Right forelimb (tissue), 1 donor: ENCODE data around the gene HEATR5A.
"Not testable (repeated sequence)": the region's sequence is repeated elsewhere in the genome, so short reads cannot be mapped to it uniquely, and the experiment has no call there.

Experiments
- DNase-seq: peaks from one replicate; pipeline ENCODE4 v3.0.0-alpha.2; 2018

The HEATR5A gene

DNA sequence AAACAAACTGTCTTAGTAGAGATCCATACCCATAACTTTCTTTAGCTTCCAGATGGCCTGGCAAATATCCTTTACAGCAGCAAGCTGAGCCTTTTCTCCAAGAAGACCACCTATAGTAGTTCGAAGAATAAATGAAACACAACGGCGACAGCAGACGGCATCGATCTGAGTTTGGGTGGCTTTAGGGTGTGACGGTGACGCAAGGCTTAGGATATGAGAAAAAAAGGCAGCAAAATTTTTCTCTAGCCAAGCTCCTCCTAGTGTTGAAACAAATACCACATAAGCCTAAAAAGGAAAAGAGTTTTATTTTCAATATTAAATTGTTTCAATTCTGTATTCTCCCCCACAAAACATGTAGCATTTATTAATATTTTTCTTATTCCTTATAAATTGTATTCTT, 33.3 kb downstream of the HEATR5A start:
- DNase-seq, result no peak

DNA sequence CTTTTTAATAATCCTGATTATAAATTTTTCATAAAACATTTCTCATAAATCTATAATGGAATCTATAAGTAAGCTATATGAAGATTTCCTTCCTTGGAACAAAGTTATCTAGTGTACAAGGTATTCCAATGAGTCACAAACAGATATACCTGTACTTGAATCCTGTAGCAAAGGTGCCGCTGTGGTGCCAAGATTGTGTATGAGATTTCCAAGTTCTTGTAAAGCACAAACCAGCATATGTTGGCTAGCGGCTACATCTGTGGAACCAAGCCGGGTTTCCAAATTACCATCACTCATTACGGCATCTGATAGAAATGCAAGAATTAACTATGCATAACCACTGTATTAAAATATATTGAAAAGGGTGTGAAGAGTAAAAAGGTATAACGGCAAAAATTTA, 34.1 kb downstream of the HEATR5A start:
- no peak for DNase-seq

DNA sequence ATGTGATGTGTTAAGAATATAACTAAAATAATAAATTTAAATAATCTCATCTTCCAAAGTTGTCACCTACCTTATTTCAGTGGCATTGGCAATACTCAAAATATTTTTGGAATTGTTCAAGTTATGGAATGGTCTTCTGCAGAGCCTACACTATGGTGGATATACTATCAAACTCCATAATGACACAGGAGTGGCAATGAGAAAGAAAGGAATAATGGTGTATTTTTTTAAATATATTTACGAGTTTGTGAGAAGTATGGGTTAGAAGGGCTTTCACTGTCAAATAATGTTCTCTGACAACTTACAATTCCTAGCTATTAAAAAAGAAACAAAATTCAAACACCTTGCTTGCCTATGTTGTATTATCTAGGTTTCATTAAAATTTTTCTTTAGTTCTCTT, 38.1 kb downstream of the HEATR5A start:
- DNase-seq, result no peak

DNA sequence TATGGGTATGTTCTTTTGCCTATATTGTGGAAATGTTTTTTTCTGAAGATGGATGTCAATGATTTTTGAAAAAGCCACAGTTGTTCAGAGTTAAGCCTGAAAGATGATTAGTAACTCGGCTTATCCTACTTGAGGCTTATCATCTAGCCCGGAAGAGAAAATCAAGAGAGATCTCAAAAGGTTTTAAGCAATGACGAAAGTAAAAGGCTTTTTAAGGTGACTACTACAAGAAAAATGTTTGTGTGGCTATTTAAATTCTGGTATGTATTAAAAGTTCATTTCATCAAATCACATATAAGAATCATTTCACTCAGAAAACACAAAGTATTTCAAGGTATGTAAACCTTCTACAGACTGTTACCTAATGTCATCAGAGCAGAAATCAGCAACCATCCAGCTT, 40.2 kb downstream of the HEATR5A start:
- DNase-seq, result no peak

DNA sequence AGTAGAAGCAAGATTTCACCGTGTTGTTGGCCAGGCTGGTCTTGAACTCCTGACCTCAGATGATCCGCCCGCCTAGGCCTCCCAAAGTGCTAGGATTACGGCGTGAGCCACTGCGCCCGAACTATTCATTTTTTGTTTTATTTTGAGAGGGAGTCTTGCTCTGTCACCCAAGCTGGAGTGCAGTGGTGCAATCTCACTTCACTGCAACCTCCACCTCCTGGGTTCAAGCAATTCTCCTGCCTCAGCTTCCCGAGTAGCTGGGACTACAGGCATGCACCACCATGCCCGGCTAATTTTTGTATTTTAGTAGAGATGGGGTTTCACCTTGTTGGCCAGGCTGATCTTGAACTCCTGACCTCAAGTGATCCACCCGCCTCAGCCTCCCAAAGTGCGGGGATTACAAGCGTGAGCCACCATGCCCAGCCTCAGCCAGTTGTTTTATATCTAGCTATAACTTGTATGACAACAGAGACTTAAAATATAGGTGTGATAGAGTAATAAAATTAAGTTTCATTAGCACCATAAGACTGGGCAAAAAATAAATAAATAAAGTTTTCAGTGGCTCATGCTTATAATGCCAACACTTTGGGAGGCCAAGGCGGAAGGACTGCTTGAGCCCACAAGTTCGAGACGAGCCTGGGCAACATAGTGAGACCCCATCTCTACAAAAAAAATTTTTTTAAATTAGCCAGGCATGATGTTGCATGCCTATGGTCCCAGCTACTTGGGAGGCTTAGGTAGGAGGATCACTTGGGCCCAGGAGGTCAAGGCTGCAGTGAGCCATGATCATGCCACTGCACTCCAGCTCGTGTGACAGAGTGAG, 41.0 kb downstream of the HEATR5A start:
- not testable (repeated sequence) for DNase-seq

DNA sequence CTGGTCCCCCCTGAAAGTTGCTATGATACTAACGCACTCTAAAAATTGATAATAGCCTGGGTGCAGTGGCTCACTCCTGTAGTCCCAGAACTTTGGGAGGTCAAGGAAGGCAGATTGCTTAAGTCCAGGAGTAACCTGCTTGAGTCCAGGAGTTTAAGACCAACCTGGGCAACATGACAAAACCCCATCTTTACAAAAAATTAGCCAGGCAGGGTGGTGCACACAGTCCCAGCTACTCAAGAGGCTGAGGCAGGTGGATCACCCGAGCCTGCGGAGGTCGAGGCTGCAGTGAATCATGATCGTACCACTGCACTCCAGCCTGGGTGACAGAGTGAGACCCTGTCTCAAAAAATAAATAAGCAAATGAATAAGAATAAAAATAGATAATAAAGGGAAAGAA, 42.9 kb downstream of the HEATR5A start:
- DNase-seq, result no peak

DNA sequence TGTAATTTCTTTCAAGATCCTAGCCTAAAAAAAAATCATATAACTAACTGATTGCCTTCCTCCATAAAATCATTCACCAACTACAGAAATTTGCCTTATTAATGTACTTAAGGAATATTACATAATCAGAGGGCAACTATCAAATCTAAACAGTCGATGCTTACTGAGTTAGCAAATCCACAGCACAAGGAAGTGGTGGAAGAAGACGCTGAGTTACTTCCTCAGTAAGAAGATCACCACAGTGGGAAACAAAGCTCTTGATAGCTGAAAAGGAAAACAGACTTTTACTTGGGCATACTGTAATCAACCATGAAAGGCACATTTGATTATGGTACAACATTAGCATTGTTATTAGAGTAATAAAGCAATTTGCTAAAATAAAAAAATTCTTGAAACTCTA, 48.7 kb downstream of the HEATR5A start:
- DNase-seq, result no peak

DNA sequence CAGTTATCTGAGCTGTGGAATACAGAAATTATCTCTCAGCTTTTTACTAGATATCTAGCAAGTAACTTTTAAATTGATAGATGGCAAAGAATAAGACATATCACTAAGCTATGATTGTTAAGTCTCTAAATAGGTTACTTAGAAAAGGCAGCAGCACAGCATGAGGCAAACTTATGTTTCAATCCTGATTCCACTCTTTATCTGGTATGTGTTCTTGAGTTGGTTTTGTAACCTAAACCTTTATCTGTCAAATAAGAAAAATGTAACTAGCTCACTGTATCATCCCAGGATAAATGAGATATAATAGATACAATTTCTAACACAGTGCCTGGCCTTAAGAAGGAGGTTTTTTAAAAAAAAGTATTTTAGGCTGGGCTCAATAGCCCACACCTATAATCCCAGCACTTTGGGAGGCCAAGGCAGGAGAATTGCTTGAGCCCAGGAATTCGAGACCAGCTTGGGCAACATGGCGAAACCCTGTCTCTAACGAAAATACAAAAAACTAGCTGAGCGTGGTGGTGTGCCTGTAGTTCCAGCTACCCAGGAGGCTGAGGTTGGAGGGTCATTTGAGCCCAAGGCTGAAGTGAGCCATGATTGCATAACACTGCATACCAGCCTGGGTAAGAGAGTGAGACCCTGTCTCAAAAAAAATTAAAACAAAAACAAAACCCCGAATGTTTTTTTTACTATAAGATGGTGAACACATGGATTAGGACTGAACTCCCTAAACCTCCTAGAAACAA, 56.8 kb downstream of the HEATR5A start:
- no peak for DNase-seq

DNA sequence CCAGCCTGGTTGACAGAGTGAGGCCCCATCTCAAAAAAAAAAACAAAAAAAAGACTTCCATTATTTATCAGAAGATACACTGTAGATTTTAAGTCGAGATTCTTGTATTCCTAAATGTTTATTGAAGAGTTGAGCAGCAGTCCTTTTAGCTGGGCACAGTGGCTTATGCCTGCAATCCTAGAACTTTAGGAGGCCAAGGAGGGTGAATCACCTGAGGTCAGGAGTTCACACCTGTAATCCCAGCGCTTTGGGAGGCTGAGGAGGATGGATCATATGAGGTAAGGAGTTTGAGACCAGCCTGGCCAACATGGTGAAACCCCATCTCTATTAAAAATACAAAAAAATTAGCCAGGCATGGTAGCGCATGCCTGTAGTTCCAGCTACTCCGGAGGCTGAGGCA, 57.6 kb downstream of the HEATR5A start:
- no peak for DNase-seq

DNA sequence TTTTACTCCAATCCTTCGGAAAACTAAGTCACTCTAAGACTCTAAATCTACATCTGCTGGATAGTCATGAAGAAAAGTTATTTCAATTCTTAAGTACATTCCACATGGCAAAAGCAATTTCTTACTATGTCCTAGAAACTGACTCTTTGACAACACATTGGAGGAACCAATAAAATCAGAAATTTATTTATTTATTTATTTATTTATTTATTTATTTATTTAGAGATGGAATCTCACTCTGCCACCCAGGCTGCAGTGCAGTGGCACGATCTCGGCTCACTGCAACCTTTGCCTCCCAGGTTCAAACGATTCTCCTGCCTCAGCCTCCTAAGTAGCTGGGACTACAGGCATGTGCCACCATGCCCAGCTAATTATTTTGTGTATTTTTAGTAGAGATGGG, 58.6 kb downstream of the HEATR5A start:
- DNase-seq, result not testable (repeated sequence)

DNA sequence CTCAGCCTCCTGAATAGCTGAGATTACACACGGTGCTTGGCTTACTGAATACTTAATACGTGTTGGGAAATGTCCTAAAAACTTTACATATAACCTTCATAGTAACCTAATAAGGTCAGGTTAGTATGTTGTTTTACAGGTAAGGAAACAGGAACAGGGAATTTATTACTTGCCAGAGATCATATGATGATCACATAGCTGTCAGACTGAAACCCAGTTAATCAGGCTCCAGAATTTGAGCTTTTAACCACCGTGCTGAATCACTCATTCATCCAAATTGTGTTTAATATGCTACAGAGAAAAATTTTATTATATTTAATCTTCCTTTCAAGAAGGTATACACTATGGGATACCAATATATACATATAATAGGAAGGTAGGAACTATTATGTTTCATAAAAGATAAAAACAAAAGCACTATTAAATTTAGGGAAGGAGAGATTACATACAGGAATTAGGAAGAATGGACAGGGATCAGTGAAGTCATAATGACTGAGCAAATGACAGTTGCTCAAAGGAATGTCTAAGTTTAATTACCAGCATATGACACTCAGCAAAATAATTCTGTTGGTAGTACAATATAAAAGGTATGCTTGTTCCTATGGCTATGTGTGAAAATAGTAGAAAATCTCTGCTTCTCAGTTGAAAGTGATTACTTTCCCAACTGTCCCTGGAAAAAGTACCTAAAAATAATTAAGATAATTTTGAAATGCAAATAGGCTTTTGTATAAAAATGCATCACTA, 59.3 kb downstream of the HEATR5A start:
- no peak for DNase-seq

DNA sequence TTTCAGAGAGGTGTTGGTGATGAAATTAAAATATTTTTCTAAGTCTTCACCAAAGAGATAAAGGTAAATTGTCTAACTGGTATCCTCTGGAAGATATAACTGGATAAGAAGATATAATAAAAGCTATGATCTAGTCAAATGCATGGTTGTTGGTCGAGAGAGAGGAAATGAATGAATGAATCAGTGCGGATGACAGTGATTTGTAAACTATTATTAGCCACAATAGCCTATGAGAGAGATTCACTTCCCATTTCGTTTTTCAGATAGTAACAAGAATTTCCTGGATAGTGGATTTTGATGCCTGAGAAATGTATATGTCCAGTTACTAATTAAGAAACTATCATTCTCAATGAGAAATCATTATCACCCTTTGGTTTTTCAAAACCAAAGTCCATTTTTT, 63.1 kb downstream of the HEATR5A start:
- DNase-seq, result no peak

DNA sequence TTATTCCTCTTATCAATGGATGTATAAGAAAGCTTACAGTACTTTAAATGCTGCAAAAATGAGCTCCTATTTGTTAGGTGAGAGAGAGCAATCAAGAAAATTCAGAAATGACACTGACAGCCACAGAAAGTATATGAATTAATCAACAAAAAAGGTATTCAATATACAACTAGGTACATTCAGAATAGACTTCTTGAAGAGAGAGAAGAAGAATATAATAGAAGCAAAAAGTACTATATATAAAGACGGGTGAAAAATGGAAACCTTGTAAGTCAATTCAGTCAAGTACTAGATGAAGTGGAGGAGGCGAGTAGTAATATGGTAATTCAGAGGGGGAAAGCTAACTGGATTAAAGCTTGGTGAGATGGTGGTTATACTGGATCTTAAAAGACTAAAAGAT, 74.3 kb downstream of the HEATR5A start:
- no peak for DNase-seq

DNA sequence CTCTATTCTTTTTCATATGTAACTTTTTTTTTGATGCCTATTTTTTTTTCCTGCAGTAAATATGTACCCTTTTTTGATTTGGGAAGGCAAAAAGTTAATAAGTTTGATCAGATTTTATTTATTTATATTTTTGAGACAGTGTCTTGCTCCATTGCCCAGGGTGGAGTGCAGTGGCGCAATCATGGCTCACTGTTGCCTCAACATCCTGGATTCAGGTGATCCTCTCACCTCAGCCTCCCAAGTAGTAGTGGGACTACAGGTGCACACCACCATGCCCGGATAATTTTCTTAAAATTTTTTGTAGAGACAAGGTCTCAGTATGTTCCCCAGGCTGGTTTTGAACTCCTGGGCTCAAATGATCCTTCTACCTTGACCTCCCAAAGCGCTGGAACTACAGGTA, 79.1 kb downstream of the HEATR5A start:
- no peak for DNase-seq

DNA sequence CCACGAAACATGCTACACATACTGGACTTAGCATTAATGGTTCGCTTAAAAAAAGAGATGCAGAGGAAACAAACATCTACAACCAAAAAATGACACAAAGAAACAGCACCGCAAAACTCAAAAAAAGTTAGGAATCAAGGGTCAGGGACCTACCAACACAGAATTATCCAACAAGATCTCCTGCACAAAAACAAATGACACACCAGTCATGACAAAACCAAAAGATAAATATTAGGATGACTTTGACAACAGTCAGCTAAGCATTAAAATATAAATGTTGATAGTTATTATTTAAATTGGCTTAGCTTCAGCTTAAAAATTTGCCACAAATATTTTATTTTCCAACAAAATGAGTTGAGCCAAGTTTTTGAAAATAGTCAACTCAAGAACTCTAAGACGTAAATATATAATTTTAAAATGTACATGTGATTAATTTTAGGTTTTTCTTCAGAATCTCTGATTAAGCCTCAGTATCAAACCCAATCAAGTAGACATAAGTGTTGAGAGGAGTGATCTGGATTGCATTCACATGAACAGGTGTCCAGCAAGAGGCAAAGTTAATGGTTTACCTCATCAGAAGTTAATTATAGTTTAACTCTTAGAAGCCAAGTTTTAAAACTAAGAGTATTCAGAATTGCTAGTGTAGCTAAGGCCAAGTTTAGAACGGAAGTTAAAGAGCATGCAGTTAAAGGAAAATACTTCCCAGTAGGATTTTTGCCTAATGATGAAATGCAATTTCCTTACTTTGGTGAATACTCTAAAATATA, 79.9 kb downstream of the HEATR5A start:
- no peak for DNase-seq

DNA sequence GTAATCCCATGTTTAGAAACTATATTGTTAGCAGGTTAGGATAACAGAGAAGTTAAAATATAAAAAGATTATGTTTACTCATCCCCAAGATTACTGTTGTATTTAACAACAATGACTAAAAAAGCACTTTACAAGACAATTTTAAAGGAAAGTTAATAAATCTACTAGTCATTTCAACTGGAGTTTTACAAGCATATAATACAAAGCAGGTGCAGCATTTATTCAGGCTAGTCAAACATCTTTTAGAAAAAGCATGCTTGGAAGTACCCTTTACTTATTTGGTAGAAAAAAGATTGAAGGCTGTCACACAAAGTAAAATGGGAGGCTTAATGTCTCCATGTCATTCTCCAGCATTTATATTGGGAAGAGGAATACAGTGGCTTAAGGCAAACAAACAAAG, 80.6 kb downstream of the HEATR5A start:
- no peak for DNase-seq

DNA sequence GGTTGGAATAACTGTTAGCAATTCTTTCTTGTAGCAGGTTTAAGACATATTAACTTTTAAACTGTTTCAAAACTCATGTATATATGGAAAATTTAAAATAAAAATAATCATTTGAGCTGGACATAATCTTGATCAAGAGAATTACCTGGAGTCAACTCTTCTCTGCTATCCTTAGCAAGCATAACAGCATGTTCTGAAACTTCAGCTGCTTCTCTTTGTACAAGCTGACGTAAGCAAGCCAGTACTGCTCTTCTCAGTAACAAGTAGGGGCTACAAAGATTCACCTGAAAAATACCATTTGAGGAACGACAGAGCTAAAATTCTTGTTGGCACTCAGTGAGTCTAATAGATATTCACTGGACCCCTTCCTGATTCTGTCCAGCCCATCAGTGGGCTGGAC, 83.0 kb downstream of the HEATR5A start:
- no peak for DNase-seq

DNA sequence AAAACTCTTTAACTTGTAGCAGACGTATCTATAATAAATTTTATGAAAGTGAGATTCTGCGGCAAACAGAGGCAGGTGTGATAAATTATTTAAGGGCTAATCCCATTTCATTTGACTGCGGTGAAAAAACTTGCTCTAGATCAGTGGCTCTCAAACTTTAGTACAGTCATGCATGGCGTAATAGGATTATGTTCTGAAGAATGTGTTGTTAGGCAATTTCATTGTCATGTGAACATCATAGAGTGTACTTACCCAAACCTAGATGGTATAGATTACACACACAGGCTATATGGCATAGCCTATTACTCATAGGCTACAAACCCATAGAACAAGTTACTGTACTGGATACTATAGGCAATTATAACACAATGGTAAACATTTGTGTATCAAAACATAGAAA, 83.7 kb downstream of the HEATR5A start:
- DNase-seq, result no peak

DNA sequence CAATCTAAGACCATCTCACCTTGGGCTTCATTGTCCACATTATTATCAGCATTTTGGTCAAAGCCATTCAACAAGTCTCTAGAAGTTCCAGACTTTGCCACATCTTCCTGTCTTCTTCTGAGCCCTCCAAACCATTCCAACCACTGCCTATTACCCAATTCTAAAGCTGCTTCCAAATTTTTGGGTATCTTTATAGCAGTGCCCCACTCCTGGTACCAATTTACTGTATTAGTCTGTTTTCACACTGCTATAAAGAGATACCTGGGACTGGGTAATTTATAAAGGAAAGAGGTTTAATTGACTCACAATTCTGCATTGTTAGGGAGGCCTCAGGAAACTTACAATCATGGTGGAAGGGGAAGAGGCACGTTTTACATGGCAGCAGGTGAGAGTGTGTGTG, 89.0 kb downstream of the HEATR5A start:
- DNase-seq, result not testable (repeated sequence)

DNA sequence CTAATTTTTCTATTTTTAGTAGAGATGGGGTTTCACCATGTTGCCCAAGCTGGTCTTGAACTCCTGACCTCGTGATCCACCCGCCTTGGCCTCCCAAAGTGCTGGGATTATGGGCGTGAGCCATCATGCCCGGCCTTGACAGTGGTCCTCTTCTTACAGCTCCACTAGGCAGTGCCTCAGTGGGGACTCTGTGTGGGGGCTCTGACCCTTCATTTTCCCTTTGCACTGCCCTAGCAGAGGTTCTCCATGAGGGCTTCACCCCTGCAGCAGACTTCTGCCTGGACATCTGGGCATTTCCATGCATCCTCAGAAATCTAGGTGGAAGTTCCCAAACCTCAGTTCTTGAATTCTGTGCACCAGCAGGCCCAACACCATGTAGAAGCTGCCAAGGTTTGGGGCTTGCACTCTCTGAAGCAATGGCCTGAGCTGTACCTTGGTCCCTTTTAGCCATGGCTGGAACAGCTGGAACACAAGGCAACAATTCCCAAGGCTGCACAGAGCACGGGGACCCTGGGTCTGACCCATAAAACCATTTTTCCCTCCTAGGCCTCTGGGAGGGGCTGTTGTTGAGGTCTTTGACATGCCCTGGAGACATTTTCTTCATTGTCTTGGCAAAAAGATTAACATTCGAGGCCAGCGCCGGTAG, 90.4 kb downstream of the HEATR5A start:
- DNase-seq, result not testable (repeated sequence)

DNA sequence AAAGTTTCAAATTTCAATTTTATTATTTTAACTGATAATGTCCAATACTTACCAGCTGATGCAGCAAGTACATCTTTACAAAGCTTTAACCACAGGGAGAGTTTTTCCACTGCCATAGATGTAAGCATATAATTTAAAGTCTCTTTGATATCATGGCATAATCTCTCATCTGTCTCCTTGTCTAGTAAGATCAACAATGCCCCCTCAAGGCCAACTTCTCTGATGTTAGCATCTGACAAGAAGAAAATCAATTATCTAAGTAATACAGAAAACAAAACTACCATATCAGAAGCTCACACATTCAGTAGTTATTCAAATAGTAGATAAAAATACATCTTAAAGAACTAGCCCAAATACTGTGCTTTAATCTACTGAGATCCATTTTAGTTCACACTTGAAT, 94.2 kb downstream of the HEATR5A start:
- no peak for DNase-seq

DNA sequence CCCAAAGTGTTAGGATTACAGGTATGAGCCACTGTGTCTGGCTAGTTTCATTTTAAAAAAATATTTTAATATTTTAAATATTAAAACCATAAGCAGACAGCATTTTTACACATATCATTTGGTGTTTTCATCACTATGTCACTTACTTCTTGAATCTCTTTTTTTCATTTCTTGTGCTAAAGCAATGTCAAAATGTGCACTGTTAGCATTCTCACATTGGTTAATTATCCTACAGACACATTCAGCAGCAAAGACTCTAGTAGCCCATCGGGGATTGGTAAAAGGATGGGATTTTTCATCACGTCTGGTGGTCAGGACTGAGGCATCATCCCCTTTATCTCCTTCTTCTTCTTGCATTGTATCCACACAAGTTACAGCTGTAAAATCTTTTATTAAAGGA, 96.9 kb downstream of the HEATR5A start:
- no peak for DNase-seq
